ENCODE results near the gene ABTB2. TPM values are rescaled to one million over a fixed set of nuclear protein-coding genes. Genes with fewer than 3 reads are reported as not detected.

The ABTB2 gene
- total RNA-seq, 2 experiments from 2014 or later: 0.06 to 0.09 TPM

DNA sequence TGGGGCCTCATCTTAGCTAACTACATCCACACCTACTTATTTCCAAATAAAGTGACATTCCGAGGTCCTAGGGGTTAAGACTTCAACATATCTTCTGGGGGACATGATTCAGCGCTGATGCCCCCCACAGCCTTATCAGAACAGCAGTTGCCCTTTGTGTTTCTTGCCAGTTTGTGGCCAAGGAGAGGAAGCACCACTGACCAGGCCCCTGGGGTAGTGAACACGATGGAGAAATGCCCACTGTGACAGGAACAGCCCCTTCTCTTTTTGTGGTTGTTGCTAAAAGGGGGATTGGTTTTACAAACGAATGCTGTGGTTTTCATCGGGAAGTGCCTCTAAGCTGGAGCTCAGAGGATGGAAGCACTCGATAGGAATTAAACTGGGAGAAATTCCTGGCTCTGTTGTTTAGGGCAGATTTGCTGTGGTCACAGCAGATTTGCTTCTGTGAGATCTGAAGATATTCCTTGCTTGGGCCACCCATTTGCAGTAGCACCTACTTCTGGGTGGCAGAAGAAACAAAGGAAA lies 88.8 kb downstream of the ABTB2 start:
- CTCF ChIA-PET (ENCODE audit: unreplicated experiment): no interaction called here
- no peak for DNase-seq (ENCODE audit: low spot score)

DNA sequence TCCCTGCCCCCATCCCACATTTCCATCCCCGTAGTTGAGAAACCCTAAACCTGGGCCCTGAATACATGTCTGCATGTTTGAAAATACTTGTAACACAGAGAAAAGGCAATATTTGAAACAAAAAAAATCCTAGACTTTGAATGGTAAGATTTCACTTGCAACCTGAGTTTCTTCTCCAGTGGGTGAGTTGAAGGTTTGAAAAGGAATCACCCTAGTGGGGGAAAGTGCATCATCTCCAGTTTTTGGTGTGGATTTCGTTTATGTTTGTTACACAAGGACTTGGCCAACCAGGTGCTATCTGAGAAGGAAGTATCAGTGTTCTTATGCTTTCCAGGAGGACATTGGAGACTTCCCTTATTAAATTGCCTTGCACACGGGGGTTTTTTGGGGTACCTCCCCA lies 90.4 kb downstream of the ABTB2 start:
- no TSS peak for BruUV-seq (replicated peaks)

More for the DNA sequence above, 88.8 kb downstream of the ABTB2 start:
- H3K9me2 ChIP-seq (ENCODE audit: insufficient read depth, low read length): no peaks in the 10 kb centered on the region
- H3K4me1 ChIP-seq (ENCODE audit: insufficient read depth, low read length, poor library complexity, severe bottlenecking): no peaks in the 10 kb centered on the region
- TF ChIP-seq, protein P1, sequence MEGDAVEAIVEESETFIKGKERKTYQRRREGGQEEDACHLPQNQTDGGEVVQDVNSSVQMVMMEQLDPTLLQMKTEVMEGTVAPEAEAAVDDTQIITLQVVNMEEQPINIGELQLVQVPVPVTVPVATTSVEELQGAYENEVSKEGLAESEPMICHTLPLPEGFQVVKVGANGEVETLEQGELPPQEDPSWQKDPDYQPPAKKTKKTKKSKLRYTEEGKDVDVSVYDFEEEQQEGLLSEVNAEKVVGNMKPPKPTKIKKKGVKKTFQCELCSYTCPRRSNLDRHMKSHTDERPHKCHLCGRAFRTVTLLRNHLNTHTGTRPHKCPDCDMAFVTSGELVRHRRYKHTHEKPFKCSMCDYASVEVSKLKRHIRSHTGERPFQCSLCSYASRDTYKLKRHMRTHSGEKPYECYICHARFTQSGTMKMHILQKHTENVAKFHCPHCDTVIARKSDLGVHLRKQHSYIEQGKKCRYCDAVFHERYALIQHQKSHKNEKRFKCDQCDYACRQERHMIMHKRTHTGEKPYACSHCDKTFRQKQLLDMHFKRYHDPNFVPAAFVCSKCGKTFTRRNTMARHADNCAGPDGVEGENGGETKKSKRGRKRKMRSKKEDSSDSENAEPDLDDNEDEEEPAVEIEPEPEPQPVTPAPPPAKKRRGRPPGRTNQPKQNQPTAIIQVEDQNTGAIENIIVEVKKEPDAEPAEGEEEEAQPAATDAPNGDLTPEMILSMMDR (conservative IDR thresholded peaks at IDR 0.05; ENCODE audit: low read length): no peak
- no peak for TF ChIP-seq EZH2phosphoT487 (IDR thresholded peaks at IDR 0.05; ENCODE audit: borderline replicate concordance, low read depth, low read length)
- no peak overlapping the region for H3K4me3 ChIP-seq (ENCODE audit: low read depth, low read length, poor library complexity, severe bottlenecking)
- no peak overlapping the region for H2AFZ ChIP-seq (ENCODE audit: low read length)
- no peak overlapping the region for H3K27ac ChIP-seq (ENCODE audit: low read depth, low read length, poor library complexity, severe bottlenecking)
- no peaks in the 10 kb centered on the region for H3K79me2 ChIP-seq (ENCODE audit: insufficient read depth, low read depth, low read length)
- intact Hi-C loops (cut with micrococcal nuclease; ENCODE audit: unreplicated experiment): no loop called here
- no peaks in the 10 kb centered on the region for H3K9me3 ChIP-seq (ENCODE audit: low read length)
- H3K4me2 ChIP-seq (ENCODE audit: low read length): no peak overlapping the region
- POLR2A ChIA-PET: interaction anchor here (0.6 kb wide), 1 partner anchor 89 kb away, joined by 4 read pairs; no protein-coding TSS in a partner anchor
- H3K36me3 ChIP-seq (ENCODE audit: insufficient read depth, low read length): no peaks in the 10 kb centered on the region
- BruUV-seq (replicated peaks): no TSS peak
- H4K20me1 ChIP-seq (ENCODE audit: insufficient read depth, low read length): no peaks in the 10 kb centered on the region

DNA sequence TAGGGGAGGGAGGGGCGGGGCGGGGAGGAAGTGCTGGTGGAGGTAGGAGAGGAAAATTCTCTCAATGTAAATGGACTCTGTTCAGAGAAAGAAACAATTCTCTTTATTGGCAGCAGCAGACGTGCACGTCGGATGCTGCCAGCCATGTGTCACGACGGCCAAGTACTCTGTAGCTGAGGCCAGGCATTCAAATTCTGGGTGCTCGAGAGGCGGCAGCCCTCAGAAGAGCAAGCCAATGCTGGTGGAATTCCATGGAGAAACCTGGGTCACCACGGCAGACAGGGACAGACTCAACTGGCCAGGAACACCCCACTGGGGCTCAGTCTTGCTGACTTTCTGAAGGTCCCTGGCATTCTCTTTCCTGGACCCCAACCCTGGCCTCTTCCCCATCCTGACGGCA lies 90.8 kb downstream of the ABTB2 start:
- no peak for TF ChIP-seq EZH2phosphoT487 (IDR thresholded peaks at IDR 0.05; ENCODE audit: borderline replicate concordance, low read depth, low read length)
- TF ChIP-seq, protein P1 (conservative IDR thresholded peaks at IDR 0.05; ENCODE audit: low read length): no peak
- no peak for DNase-seq (ENCODE audit: low spot score)
- H3K4me1 ChIP-seq (ENCODE audit: insufficient read depth, low read length, poor library complexity, severe bottlenecking): no peaks in the 10 kb centered on the region
- no peak overlapping the region for H2AFZ ChIP-seq (ENCODE audit: low read length)
- no peaks in the 10 kb centered on the region for H4K20me1 ChIP-seq (ENCODE audit: insufficient read depth, low read length)
- H3K4me2 ChIP-seq (ENCODE audit: low read length): no peak overlapping the region
- H3K79me2 ChIP-seq (ENCODE audit: insufficient read depth, low read depth, low read length): no peaks in the 10 kb centered on the region
- ChIA-PET POLR2A (interaction anchor here (0.6 to 0.7 kb wide), 2 partner anchors 294 to 386 kb away, joined by 6 to 7 read pairs; no protein-coding TSS in a partner anchor), CTCF (ENCODE audit: unreplicated experiment) (no interaction called here)
- intact Hi-C loops (cut with micrococcal nuclease; ENCODE audit: unreplicated experiment): no loop called here
- BruUV-seq (replicated peaks): no TSS peak
- H3K27ac ChIP-seq (ENCODE audit: low read depth, low read length, poor library complexity, severe bottlenecking): no peak overlapping the region
- no peaks in the 10 kb centered on the region for H3K9me2 ChIP-seq (ENCODE audit: insufficient read depth, low read length)
- no peaks in the 10 kb centered on the region for H3K36me3 ChIP-seq (ENCODE audit: insufficient read depth, low read length)
- H3K4me3 ChIP-seq (ENCODE audit: low read depth, low read length, poor library complexity, severe bottlenecking): no peak overlapping the region
- H3K9me3 ChIP-seq (ENCODE audit: low read length): no peaks in the 10 kb centered on the region

More for the DNA sequence above, 90.4 kb downstream of the ABTB2 start:
- Histone ChIP-seq H3K27ac (ENCODE audit: low read depth, low read length, poor library complexity, severe bottlenecking) (no peak overlapping the region), H3K4me1 (ENCODE audit: insufficient read depth, low read length, poor library complexity, severe bottlenecking) (no peaks in the 10 kb centered on the region), H3K4me2 (ENCODE audit: low read length) (no peak overlapping the region), H2AFZ (ENCODE audit: low read length) (no peak overlapping the region), H3K9me2 (ENCODE audit: insufficient read depth, low read length) (no peaks in the 10 kb centered on the region), H3K4me3 (ENCODE audit: low read depth, low read length, poor library complexity, severe bottlenecking) (no peak overlapping the region), H3K79me2 (ENCODE audit: insufficient read depth, low read depth, low read length) (no peaks in the 10 kb centered on the region), H4K20me1 (ENCODE audit: insufficient read depth, low read length) (no peaks in the 10 kb centered on the region), H3K36me3 (ENCODE audit: insufficient read depth, low read length) (no peaks in the 10 kb centered on the region), H3K9me3 (ENCODE audit: low read length) (no peaks in the 10 kb centered on the region)
- TF ChIP-seq EZH2phosphoT487 (IDR thresholded peaks at IDR 0.05; ENCODE audit: borderline replicate concordance, low read depth, low read length): no peak
- TF ChIP-seq, protein P1 (conservative IDR thresholded peaks at IDR 0.05; ENCODE audit: low read length): no peak
- DNase-seq (ENCODE audit: low spot score): no peak
- intact Hi-C loops (cut with micrococcal nuclease; ENCODE audit: unreplicated experiment): no loop called here
- CTCF ChIA-PET (ENCODE audit: unreplicated experiment): no interaction called here
- POLR2A ChIA-PET: no interaction called here
